ENCODE data around the gene DNMT1. TPM values are rescaled to one million over a fixed set of nuclear protein-coding genes. Genes with fewer than 3 reads are reported as not detected.

Gene DNMT1
- total RNA-seq, 1 experiment from 2014 or later: 210 TPM

DNA sequence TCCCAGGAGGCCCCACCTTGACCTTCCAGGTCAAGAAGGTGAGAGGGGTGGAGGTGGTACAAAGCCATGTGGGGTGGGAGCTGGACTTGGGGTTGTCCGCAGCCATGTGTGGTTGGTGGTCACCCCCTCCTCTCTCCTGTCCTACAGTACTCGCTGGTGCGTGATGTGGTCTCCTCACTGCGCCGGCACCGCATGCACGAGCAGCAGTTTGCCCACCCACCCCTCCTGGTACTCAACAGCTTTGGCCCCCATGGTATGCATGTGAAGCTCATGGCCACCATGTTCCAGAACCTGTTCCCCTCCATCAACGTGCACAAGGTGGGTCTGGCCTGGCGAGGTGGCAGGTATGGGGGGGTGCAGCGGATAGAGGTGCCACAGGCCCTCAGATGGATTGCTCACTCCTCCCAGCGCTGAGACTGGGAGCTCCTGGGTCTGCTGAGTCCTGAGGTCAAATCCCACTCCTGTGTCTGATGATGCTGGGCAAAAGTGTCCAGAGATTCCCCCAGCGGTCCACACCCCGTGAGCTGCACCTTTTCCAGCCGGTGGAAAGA is 86.9 kb downstream of the DNMT1 start:
- Mint-ChIP-seq H3K27ac (no peak overlapping the region), H3K9me3 (no peaks in the 10 kb centered on the region), H3K27me3 (ENCODE audit: low read depth) (no peaks in the 10 kb centered on the region; the same call in 1 of the 2 replicates), H3K36me3 (peaks cover 38% of the 10 kb centered on the region), H3K4me1 (peaks cover 16% of the 10 kb centered on the region), H3K4me3 (peak overlapping the region; percentile 95)
- no peak for DNase-seq (ENCODE audit: low spot score)
- CTCF ChIA-PET: interaction anchor here (1.0 kb wide), 1 partner anchor 9 kb away, joined by 5 read pairs; no protein-coding TSS in a partner anchor
- TF ChIP-seq GRHL2 (CRISPR knock-in tag; IDR thresholded peaks at IDR 0.05; ENCODE audit: insufficient replicate concordance, severe bottlenecking) (no peak), NR3C1 (CRISPR knock-in tag; conservative IDR thresholded peaks at IDR 0.05; ENCODE audit: low read depth) (no peak), MYBL2 (CRISPR knock-in tag; IDR thresholded peaks at IDR 0.05) (no peak), FOXP1 (CRISPR knock-in tag; IDR thresholded peaks at IDR 0.05; ENCODE audit: borderline replicate concordance) (no peak; the same call in 1 of the 2 replicates), NR1H2 (CRISPR knock-in tag; IDR thresholded peaks at IDR 0.05) (no peak), CBFB (CRISPR knock-in tag; IDR thresholded peaks at IDR 0.05; ENCODE audit: low read depth) (no peak), ZNF423 (CRISPR knock-in tag; IDR thresholded peaks at IDR 0.05) (no peak), ELF4 (CRISPR knock-in tag; IDR thresholded peaks at IDR 0.05; ENCODE audit: low read depth) (no peak), ATF1 (CRISPR knock-in tag; IDR thresholded peaks at IDR 0.05) (no peak)
- TF ChIP-seq, protein P1, sequence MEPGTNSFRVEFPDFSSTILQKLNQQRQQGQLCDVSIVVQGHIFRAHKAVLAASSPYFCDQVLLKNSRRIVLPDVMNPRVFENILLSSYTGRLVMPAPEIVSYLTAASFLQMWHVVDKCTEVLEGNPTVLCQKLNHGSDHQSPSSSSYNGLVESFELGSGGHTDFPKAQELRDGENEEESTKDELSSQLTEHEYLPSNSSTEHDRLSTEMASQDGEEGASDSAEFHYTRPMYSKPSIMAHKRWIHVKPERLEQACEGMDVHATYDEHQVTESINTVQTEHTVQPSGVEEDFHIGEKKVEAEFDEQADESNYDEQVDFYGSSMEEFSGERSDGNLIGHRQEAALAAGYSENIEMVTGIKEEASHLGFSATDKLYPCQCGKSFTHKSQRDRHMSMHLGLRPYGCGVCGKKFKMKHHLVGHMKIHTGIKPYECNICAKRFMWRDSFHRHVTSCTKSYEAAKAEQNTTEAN (CRISPR knock-in tag; IDR thresholded peaks at IDR 0.05): no peak
- TF ChIP-seq, protein P2, sequence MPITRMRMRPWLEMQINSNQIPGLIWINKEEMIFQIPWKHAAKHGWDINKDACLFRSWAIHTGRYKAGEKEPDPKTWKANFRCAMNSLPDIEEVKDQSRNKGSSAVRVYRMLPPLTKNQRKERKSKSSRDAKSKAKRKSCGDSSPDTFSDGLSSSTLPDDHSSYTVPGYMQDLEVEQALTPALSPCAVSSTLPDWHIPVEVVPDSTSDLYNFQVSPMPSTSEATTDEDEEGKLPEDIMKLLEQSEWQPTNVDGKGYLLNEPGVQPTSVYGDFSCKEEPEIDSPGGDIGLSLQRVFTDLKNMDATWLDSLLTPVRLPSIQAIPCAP (CRISPR knock-in tag; IDR thresholded peaks at IDR 0.05): no peak
- TF ChIP-seq, protein P3, sequence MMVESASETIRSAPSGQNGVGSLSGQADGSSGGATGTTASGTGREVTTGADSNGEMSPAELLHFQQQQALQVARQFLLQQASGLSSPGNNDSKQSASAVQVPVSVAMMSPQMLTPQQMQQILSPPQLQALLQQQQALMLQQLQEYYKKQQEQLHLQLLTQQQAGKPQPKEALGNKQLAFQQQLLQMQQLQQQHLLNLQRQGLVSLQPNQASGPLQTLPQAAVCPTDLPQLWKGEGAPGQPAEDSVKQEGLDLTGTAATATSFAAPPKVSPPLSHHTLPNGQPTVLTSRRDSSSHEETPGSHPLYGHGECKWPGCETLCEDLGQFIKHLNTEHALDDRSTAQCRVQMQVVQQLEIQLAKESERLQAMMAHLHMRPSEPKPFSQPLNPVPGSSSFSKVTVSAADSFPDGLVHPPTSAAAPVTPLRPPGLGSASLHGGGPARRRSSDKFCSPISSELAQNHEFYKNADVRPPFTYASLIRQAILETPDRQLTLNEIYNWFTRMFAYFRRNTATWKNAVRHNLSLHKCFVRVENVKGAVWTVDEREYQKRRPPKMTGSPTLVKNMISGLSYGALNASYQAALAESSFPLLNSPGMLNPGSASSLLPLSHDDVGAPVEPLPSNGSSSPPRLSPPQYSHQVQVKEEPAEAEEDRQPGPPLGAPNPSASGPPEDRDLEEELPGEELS (CRISPR knock-in tag; IDR thresholded peaks at IDR 0.05): no peak
- TF ChIP-seq, protein P4, sequence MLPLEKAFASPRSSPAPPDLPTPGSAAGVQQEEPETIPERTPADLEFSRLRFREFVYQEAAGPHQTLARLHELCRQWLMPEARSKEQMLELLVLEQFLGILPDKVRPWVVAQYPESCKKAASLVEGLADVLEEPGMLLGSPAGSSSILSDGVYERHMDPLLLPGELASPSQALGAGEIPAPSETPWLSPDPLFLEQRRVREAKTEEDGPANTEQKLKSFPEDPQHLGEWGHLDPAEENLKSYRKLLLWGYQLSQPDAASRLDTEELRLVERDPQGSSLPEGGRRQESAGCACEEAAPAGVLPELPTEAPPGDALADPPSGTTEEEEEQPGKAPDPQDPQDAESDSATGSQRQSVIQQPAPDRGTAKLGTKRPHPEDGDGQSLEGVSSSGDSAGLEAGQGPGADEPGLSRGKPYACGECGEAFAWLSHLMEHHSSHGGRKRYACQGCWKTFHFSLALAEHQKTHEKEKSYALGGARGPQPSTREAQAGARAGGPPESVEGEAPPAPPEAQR (CRISPR knock-in tag; IDR thresholded peaks at IDR 0.05): no peak
- TF ChIP-seq, protein P5, sequence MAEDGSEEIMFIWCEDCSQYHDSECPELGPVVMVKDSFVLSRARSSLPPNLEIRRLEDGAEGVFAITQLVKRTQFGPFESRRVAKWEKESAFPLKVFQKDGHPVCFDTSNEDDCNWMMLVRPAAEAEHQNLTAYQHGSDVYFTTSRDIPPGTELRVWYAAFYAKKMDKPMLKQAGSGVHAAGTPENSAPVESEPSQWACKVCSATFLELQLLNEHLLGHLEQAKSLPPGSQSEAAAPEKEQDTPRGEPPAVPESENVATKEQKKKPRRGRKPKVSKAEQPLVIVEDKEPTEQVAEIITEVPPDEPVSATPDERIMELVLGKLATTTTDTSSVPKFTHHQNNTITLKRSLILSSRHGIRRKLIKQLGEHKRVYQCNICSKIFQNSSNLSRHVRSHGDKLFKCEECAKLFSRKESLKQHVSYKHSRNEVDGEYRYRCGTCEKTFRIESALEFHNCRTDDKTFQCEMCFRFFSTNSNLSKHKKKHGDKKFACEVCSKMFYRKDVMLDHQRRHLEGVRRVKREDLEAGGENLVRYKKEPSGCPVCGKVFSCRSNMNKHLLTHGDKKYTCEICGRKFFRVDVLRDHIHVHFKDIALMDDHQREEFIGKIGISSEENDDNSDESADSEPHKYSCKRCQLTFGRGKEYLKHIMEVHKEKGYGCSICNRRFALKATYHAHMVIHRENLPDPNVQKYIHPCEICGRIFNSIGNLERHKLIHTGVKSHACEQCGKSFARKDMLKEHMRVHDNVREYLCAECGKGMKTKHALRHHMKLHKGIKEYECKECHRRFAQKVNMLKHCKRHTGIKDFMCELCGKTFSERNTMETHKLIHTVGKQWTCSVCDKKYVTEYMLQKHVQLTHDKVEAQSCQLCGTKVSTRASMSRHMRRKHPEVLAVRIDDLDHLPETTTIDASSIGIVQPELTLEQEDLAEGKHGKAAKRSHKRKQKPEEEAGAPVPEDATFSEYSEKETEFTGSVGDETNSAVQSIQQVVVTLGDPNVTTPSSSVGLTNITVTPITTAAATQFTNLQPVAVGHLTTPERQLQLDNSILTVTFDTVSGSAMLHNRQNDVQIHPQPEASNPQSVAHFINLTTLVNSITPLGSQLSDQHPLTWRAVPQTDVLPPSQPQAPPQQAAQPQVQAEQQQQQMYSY (CRISPR knock-in tag; IDR thresholded peaks at IDR 0.05): no peak
- POLR2A ChIA-PET: no interaction called here
- no peak for ATAC-seq

DNA sequence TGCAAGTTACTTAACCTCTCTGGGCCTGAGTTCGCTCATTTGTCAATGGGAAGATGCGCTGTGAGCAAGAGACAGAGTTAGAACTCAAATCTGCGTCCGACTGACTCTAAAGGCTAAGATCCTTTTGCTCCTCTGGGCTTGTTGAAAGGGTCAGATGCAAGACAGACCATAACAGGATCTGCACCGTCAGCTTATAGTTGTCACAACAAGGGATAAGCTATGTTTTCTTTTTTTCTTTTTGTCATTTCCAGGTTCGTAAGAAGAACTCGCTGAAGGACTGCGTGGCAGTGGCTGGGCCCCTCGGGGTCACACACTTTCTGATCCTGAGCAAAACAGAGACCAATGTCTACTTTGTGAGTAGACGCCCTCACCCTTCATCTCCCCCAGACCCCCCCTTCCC is 87.5 kb downstream of the DNMT1 start:
- H3K27me3 Mint-ChIP-seq (ENCODE audit: low read depth): no peaks in the 10 kb centered on the region; the same call in 1 of the 2 replicates
- POLR2A ChIA-PET: no interaction called here
- H3K36me3 Mint-ChIP-seq: peaks cover 38% of the 10 kb centered on the region
- no peaks in the 10 kb centered on the region for H3K9me3 Mint-ChIP-seq
- H3K27ac Mint-ChIP-seq: peak overlapping the region; percentile 84
- no peak for ATAC-seq
- DNase-seq (ENCODE audit: low spot score): no peak
- no peak for TF ChIP-seq TEAD1 (CRISPR knock-in tag; IDR thresholded peaks at IDR 0.05)
- CTCF ChIA-PET: interaction anchor here (1.1 to 1.4 kb wide), 2 partner anchors 11 to 143 kb away, joined by 4 to 10 read pairs; no protein-coding TSS in a partner anchor
- H3K4me1 Mint-ChIP-seq: peaks cover 11% of the 10 kb centered on the region
- H3K4me3 Mint-ChIP-seq: peak overlapping the region; percentile 95

Data from WTC11 (cell line).